ENCODE results near the gene TNKS2. TPM values are rescaled to one million over a fixed set of nuclear protein-coding genes. Genes with fewer than 3 reads are reported as not detected.

TNKS2 gene
- total and polyA plus RNA-seq, 3 donors from 2014 or later = 23.4 to 36.1 (median 31.3) TPM

GRCh38 chr10:91813251-91813650 is 15.0 kb downstream of the TNKS2 start:
- no peaks in the 10 kb centered on the region for H3K36me3 ChIP-seq (ENCODE audit: low read depth, missing control alignments)

GRCh38 chr10:91816981-91817380 is 18.8 kb downstream of the TNKS2 start:
- 84 to 91% methylated on average over 2 of the region's 2 CpGs for WGBS, 2 donors
- intact Hi-C loops (cut with DNase I; ENCODE audit: low total_unique reads) = no loop called here
- H3K9me3 ChIP-seq = no peaks in the 10 kb centered on the region
- H3K36me3 ChIP-seq (ENCODE audit: low read depth, missing control alignments) = no peaks in the 10 kb centered on the region
- no peak for DNase-seq
- TF ChIP-seq POLR2A (IDR thresholded peaks at IDR 0.05) (no peak), CTCF (IDR thresholded peaks at IDR 0.05) (no peak)
- H3K27ac ChIP-seq = no peak overlapping the region
- H3K4me3 ChIP-seq = no peak overlapping the region
- no peaks in the 10 kb centered on the region for H3K4me1 ChIP-seq
- H3K27me3 ChIP-seq = no peaks in the 10 kb centered on the region

More at GRCh38 chr10:91813251-91813650, 15.0 kb downstream of the TNKS2 start:
- Histone ChIP-seq H3K4me3 (no peak overlapping the region), H3K4me1 (no peaks in the 10 kb centered on the region), H3K27ac (no peak overlapping the region), H3K9me3 (no peaks in the 10 kb centered on the region), H3K27me3 (no peaks in the 10 kb centered on the region)
- TF ChIP-seq CTCF (IDR thresholded peaks at IDR 0.05) (no peak), POLR2A (IDR thresholded peaks at IDR 0.05) (no peak)
- DNase-seq = no peak
- intact Hi-C loops (cut with DNase I; ENCODE audit: low total_unique reads) = no loop called here
- WGBS, 2 donors = 61 to 69% methylated on average over 1 of the region's 1 CpG

DNA sequence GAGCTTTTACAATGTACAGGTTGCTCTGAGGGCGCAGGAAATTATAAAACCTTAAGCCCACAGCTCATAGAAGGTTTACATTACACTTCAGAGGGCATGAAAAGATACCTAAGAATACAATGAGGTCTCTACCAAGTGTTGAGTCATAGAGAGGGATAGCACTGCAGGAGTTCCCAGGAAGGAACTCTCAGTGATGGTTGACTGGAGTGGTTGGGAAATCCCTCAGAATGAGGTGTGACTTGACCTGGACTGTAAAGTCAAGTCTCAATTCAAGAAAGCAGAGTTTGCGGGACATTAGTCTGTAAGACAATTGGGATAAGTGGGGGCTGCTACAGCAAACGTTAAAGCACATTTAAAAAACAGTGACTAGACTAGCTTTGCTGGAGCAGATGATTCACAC is 21.9 kb downstream of the TNKS2 start:
- Histone ChIP-seq H3K4me1 (no peaks in the 10 kb centered on the region), H3K9me3 (no peaks in the 10 kb centered on the region), H3K36me3 (ENCODE audit: low read depth, missing control alignments) (no peaks in the 10 kb centered on the region), H3K27ac (no peak overlapping the region), H3K27me3 (no peaks in the 10 kb centered on the region), H3K4me3 (no peak overlapping the region)
- WGBS, 2 donors = 81 to 89% methylated on average over 3 of the region's 3 CpGs
- intact Hi-C loops (cut with DNase I; ENCODE audit: low total_unique reads) = no loop called here
- no peak for DNase-seq
- no peak for TF ChIP-seq CTCF (IDR thresholded peaks at IDR 0.05)
- no peak for TF ChIP-seq POLR2A (IDR thresholded peaks at IDR 0.05)

DNA sequence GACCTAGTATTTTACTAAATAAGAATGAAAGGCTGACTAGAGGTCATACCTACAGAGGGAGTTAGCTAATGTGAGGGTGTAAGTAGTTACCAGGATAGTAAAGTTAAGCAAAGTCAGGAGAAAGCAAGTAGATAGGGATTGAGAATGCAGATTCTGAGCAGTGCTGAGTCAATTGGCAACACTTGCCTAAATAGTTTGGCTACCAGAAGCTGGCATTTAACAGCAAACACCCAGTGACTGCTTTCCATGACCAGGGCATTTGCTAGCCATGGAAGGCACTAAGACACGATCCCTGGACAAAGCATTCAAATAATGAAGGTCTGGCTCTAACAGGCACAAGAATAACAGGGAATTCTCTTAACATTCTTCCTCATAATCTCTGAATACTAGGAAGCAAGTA is 25.9 kb downstream of the TNKS2 start:
- H3K36me3 ChIP-seq (ENCODE audit: low read depth, missing control alignments) = no peaks in the 10 kb centered on the region
- intact Hi-C loops (cut with DNase I; ENCODE audit: low total_unique reads) = no loop called here
- 84 to 100% methylated on average over 1 of the region's 1 CpG for WGBS, 2 donors

More for the DNA sequence above, 25.9 kb downstream of the TNKS2 start:
- H3K27ac ChIP-seq = no peak overlapping the region
- no peaks in the 10 kb centered on the region for H3K9me3 ChIP-seq
- no peaks in the 10 kb centered on the region for H3K27me3 ChIP-seq
- no peaks in the 10 kb centered on the region for H3K4me1 ChIP-seq
- no peak overlapping the region for H3K4me3 ChIP-seq
- TF ChIP-seq POLR2A (IDR thresholded peaks at IDR 0.05) (no peak), CTCF (IDR thresholded peaks at IDR 0.05) (no peak)
- no peak for DNase-seq
